Measurements from ENCODE around the gene USP17L19. TPM values are rescaled to one million over a fixed set of nuclear protein-coding genes. Genes with fewer than 3 reads are reported as not detected.

USP17L19 gene
- not detected in 5 replicates for total RNA-seq (2022; extraction: Qiagen RNA extraction)

GRCh38 chr4:9253078-9253477 is at the start of gene USP17L19:
Gene USP17L19 (plus strand): TSS chr4:9253378. CDS start chr4:9253378, 0 bp downstream.

GRCh38 chr4:9210357-9210756 is 42.8 kb upstream of the USP17L19 start, which contains the start of gene USP17L10:
Gene USP17L10 (plus strand): TSS chr4:9210657. CDS start chr4:9210657, 0 bp downstream.

GRCh38 chr4:9215105-9215504 is 38.1 kb upstream of the USP17L19 start, which contains the start of gene USP17L11:
Gene USP17L11 (plus strand): TSS chr4:9215405. CDS start chr4:9215405, 0 bp downstream.

GRCh38 chr4:9219852-9220251 is 33.3 kb upstream of the USP17L19 start, which contains the start of gene USP17L12:
Gene USP17L12 (plus strand): TSS chr4:9220152. CDS start chr4:9220152, 0 bp downstream.

GRCh38 chr4:9224596-9224995 is 28.6 kb upstream of the USP17L19 start, which contains the start of gene USP17L13:
Gene USP17L13 (plus strand): TSS chr4:9224896. CDS start chr4:9224896, 0 bp downstream.

GRCh38 chr4:9234085-9234484 is 19.1 kb upstream of the USP17L19 start, which contains the start of gene USP17L15:
Gene USP17L15 (plus strand): TSS chr4:9234385. CDS start chr4:9234385, 0 bp downstream.

GRCh38 chr4:9243579-9243978 is 9.6 kb upstream of the USP17L19 start, which contains the start of gene USP17L17:
Gene USP17L17 (plus strand): TSS chr4:9243879. CDS start chr4:9243879, 0 bp downstream.

GRCh38 chr4:9247953-9248680 is 5.1 kb upstream of the USP17L19 start, which contains the start of gene USP17L18:
Gene USP17L18 (plus strand): TSS chr4:9248630. CDS start chr4:9248630, 0 bp downstream.

GRCh38 chr4:9257824-9258223 is 4.6 kb downstream of the USP17L19 start, which contains the start of gene USP17L20:
Gene USP17L20 (plus strand): TSS chr4:9258124. CDS start chr4:9258124, 0 bp downstream.

GRCh38 chr4:9262572-9262971 is 9.4 kb downstream of the USP17L19 start, which contains the start of gene USP17L21:
Gene USP17L21 (plus strand): TSS chr4:9262872. CDS start chr4:9262872, 0 bp downstream.

GRCh38 chr4:9267319-9267718 is 14.1 kb downstream of the USP17L19 start, which contains the start of gene USP17L22:
Gene USP17L22 (plus strand): TSS chr4:9267619. CDS start chr4:9267619, 0 bp downstream.

Other genes starting within 250 kb of the USP17L19 start
- gene FAM90A26, start 83.0 kb upstream of the USP17L19 start, total RNA-seq (2022; extraction: Qiagen RNA extraction): not detected in 5 replicates
- not detected in 5 replicates for gene USP17L10, start 42.7 kb upstream of the USP17L19 start, total RNA-seq (2022; extraction: Qiagen RNA extraction)
- gene USP17L11, start 38.0 kb upstream of the USP17L19 start, total RNA-seq (2022; extraction: Qiagen RNA extraction): not detected in 5 replicates
- not detected in 5 replicates for gene USP17L12, start 33.2 kb upstream of the USP17L19 start, total RNA-seq (2022; extraction: Qiagen RNA extraction)
- not detected in 5 replicates for gene USP17L13, start 28.5 kb upstream of the USP17L19 start, total RNA-seq (2022; extraction: Qiagen RNA extraction)
- not detected in 5 replicates for gene USP17L15, start 19.0 kb upstream of the USP17L19 start, total RNA-seq (2022; extraction: Qiagen RNA extraction)
- not detected in 5 replicates for gene USP17L17, start 9.5 kb upstream of the USP17L19 start, total RNA-seq (2022; extraction: Qiagen RNA extraction)
- not detected in 5 replicates for gene USP17L18, start 4.7 kb upstream of the USP17L19 start, total RNA-seq (2022; extraction: Qiagen RNA extraction)
- not detected in 5 replicates for gene USP17L20, start 4.7 kb downstream of the USP17L19 start, total RNA-seq (2022; extraction: Qiagen RNA extraction)
- not detected in 5 replicates for gene USP17L21, start 9.5 kb downstream of the USP17L19 start, total RNA-seq (2022; extraction: Qiagen RNA extraction)
- gene USP17L22, start 14.2 kb downstream of the USP17L19 start, total RNA-seq (2022; extraction: Qiagen RNA extraction): not detected in 5 replicates
- gene USP17L24, start 71.8 kb downstream of the USP17L19 start, total RNA-seq (2022; extraction: Qiagen RNA extraction): not detected in 5 replicates
- not detected in 5 replicates for gene USP17L25, start 76.5 kb downstream of the USP17L19 start, total RNA-seq (2022; extraction: Qiagen RNA extraction)
- not detected in 5 replicates for gene USP17L26, start 81.3 kb downstream of the USP17L19 start, total RNA-seq (2022; extraction: Qiagen RNA extraction)
- gene USP17L5, start 86.0 kb downstream of the USP17L19 start, total RNA-seq (2022; extraction: Qiagen RNA extraction): not detected in 5 replicates
- gene USP17L27, start 90.8 kb downstream of the USP17L19 start, total RNA-seq (2022; extraction: Qiagen RNA extraction): not detected in 5 replicates
- not detected in 5 replicates for gene USP17L28, start 95.5 kb downstream of the USP17L19 start, total RNA-seq (2022; extraction: Qiagen RNA extraction)
- gene USP17L29, start 100.3 kb downstream of the USP17L19 start, total RNA-seq (2022; extraction: Qiagen RNA extraction): not detected in 5 replicates
- not detected in 5 replicates for gene USP17L30, start 109.8 kb downstream of the USP17L19 start, total RNA-seq (2022; extraction: Qiagen RNA extraction)
- gene DEFB131A, start 191.0 kb downstream of the USP17L19 start, total RNA-seq (2022; extraction: Qiagen RNA extraction): not detected in 5 replicates